ENCODE data around the gene ACTR5.
"Not testable (repeated sequence)": the region's sequence is repeated elsewhere in the genome, so short reads cannot be mapped to it uniquely, and the experiment has no call there.

Gene ACTR5

GRCh38 chr20:38790200-38791053, 42.2 kb downstream of the ACTR5 start:
- no peak for DNase-seq (ENCODE audit: low read depth)

GRCh38 chr20:38791291-38791690, 43.0 kb downstream of the ACTR5 start:
- no peak for DNase-seq (ENCODE audit: low read depth)
- TF ChIP-seq CTCF (conservative IDR thresholded peaks at IDR 0.05; ENCODE audit: low read depth, low read length) = no peak
- no peak overlapping the region for H3K4me3 ChIP-seq (ENCODE audit: low read length)

More at GRCh38 chr20:38790200-38791053, 42.2 kb downstream of the ACTR5 start:
- no peak overlapping the region for H3K4me3 ChIP-seq (ENCODE audit: low read length)
- TF ChIP-seq CTCF (conservative IDR thresholded peaks at IDR 0.05; ENCODE audit: low read depth, low read length) = peak; percentile 70

GRCh38 chr20:38791940-38792339, 43.7 kb downstream of the ACTR5 start:
- DNase-seq (ENCODE audit: low read depth) = no peak
- H3K4me3 ChIP-seq (ENCODE audit: low read length) = no peak overlapping the region
- no peak for TF ChIP-seq CTCF (conservative IDR thresholded peaks at IDR 0.05; ENCODE audit: low read depth, low read length)

- not testable (repeated sequence) for H3K4me3 ChIP-seq (ENCODE audit: low read length); DNase-seq (ENCODE audit: low read depth)
These were observed 45.8 kb downstream of the ACTR5 start for GRCh38 chr20:38794057-38794456.

- TF ChIP-seq CTCF (conservative IDR thresholded peaks at IDR 0.05; ENCODE audit: low read depth, low read length) = no peak
- DNase-seq (ENCODE audit: low read depth) = no peak
- H3K4me3 ChIP-seq (ENCODE audit: low read length) = no peak overlapping the region
These were observed 50.0 kb downstream of the ACTR5 start for GRCh38 chr20:38798266-38798665.

GRCh38 chr20:38799203-38799602, 50.9 kb downstream of the ACTR5 start:
- no peak for TF ChIP-seq CTCF (conservative IDR thresholded peaks at IDR 0.05; ENCODE audit: low read depth, low read length)
- DNase-seq (ENCODE audit: low read depth) = no peak
- H3K4me3 ChIP-seq (ENCODE audit: low read length) = no peak overlapping the region

GRCh38 chr20:38800882-38801281, 52.6 kb downstream of the ACTR5 start:
- no peak for TF ChIP-seq CTCF (conservative IDR thresholded peaks at IDR 0.05; ENCODE audit: low read depth, low read length)
- no peak overlapping the region for H3K4me3 ChIP-seq (ENCODE audit: low read length)
- DNase-seq (ENCODE audit: low read depth) = no peak

All from retinal pigment epithelial cell (primary cell).